GM19468 (cell line): ENCODE data around the gene LY86.

Experiments used
- ATAC-seq: cut with Tn5 transposase; IDR thresholded peaks from one replicate; pipeline ENCODE4 v1.9.1; 2021; ENCODE audit warnings: mild to moderate bottlenecking, moderate library complexity, moderate number of reproducible peaks; ENCODE audit not compliant: unreplicated experiment; ENCODE audit errors: extremely low read depth

Gene LY86

GRCh38 chr6:6569096-6569810, 19.3 kb upstream of the LY86 start:
- ATAC-seq, result no peak

DNA sequence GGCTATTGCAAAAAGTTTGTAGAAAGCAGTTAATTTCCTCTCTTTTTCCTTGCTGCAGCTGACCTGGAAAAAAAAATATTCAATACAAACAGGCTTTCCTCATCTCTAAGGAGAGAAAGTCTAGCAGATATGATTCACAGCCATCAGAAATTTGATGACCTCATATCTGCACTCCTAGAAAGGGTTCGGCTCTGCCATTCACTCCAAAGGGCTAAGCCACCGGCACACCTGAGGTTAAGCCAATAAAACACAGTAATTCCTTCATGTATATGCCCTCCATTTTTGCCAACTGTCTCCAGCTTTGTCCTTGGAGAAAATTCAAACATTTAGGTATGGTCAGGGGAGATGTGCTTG, 18.7 kb upstream of the LY86 start:
- ATAC-seq, result no peak

- ATAC-seq, result no peak
These were observed 17.4 kb upstream of the LY86 start for GRCh38 chr6:6570929-6571671.

GRCh38 chr6:6575143-6575542, 13.4 kb upstream of the LY86 start:
- no peak for ATAC-seq

GRCh38 chr6:6577735-6578134, 10.8 kb upstream of the LY86 start:
- no peak for ATAC-seq

DNA sequence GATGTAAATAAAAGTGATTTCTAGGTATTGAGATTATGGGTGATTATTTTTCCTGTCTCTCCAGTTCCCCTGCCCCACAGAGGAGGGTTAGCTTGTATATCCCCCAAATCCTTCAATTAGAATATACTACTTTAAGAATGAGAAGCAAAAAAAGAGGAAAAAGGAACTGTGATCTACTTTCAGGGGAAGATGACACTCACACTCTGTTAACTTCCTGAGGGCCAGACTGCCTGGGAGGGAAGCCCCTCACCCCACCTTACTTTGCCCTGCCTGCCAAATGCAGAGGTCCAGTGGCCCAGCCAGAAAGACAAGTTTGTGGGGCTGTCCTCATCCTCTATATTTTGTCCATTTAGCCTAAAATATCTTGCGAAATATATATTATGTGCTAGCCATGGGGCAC, 9.2 kb upstream of the LY86 start:
- no peak for ATAC-seq

GRCh38 chr6:6580225-6580856, 8.2 kb upstream of the LY86 start:
- ATAC-seq, result no peak

- ATAC-seq, result no peak
These were observed 7.5 kb upstream of the LY86 start for GRCh38 chr6:6581054-6581453.

- ATAC-seq, result no peak
These were observed 6.4 kb upstream of the LY86 start for GRCh38 chr6:6582131-6582530.

DNA sequence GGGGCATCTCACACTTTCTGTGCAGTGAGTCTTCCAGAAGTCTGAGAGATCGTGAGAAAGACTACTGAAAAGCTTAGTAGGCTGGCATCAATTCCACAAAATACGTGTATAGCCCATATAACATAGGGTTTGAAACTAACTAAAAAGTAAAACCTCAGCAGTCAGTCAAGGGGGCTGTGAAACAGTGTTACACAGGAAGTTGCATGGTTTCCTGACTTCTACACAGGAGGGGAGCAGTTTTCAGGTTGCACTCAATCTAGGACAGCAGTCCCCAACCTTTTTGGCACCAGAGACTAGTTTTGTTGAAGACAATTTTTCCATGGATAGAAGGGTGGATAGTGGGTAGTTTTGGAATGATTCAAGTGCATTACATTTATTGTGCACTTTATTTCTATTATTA, 4.7 kb upstream of the LY86 start:
- ATAC-seq, result no peak

- ATAC-seq, result no peak
These were observed 4.1 kb upstream of the LY86 start for GRCh38 chr6:6584310-6585002.

DNA sequence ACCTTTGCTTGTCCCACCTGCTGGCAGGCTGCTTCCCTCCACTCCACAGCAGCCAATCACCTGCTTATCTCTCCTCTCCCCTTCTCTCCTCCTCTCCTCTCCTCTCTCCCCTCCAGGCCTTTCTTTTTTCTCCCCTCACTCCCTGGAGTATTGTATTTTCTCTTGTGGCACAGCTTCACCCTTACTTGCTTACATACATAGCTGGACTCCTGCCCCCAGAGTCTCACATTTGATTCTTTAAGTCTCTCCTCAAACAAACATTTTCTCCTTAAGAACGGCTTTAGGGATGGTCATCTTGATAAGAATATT, 3.6 kb upstream of the LY86 start:
- no peak for ATAC-seq

- ATAC-seq, result no peak
These were observed 2.4 kb upstream of the LY86 start for GRCh38 chr6:6586167-6586566.

DNA sequence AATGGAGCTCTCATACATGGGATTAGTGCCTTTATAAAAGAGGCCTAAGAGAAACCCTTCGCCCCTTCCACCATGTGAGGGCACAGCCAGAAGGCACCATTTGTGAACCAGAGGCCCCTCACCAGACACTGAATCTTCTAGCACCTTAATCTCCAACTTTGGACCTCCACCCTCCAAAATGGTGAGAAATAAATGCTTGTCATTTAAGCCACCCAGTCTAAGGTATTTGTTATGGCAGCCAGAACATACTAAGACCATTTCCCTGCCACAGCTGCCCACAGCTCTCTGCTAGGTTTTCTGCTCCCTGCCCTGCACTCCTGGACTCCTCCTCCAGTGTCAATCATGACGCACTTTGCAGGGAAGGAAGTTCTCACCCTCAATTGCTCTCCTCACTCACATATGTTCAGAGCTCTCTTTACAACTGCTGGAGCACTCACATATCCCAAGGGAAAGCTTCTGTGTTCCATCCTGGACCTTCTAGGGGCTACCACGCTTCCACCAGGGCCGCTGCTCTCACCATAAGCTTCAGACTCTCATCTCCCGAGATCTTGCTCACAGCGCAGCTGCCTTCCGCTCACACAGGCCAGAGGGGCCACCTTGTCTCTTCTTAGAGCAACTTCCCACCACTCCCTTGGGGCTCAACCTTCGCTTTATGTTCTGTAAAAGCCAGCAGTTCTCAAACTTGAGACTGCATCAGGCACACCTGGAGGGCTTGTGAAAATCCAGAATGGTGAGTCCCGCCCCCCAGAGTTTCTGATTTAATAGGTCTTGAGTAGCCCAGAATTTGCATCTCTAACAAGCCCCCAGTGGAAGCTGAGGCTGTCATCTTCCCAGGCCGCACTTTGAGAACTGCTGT, 1.6 kb upstream of the LY86 start:
- ATAC-seq, result peak; percentile 19

- no peak for ATAC-seq
These were observed 840 bp upstream of the LY86 start for GRCh38 chr6:6587696-6588063.

GRCh38 chr6:6588924-6589709, 597 bp downstream of the LY86 start:
- ATAC-seq, result no peak

GRCh38 chr6:6590530-6590929, 2.0 kb downstream of the LY86 start:
- no peak for ATAC-seq

DNA sequence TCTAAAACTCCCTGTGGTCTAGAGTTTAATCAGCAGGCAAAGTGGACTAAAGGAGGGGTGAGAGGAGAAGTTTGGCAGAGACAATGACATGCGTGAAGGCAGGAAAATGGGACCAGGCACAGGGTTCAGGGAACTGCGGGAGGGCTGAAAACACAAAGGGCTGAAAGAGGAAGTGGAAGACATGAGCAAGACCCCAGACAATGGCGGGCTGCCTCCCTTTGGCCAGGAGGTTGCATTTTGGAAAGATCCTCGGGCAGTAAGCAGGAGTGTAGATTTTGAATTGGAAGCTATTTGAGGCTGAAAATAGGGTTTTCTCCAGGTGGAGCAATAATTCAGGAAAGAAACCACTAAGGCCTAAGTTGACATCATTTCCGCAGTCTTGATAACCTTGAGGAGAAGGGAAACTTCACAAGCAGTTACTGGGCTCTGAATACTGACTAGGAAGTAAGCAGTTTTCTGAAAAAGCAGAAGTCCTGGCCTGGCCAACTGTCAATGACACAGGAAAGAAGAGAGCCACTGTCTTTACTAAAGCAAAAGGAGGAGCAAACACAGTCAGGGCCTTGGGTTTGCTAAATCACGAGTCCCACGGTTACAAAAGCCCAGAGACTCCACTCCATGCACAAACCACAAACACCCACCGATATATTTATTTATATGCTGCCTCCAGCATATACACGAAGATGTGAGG, 3.4 kb downstream of the LY86 start:
- no peak for ATAC-seq
